SHP77 treated with DMSO at 0.1 percent for 48 hours (cell line): ENCODE measurements around the gene BAG2.

Source experiments
- DNase-seq: peaks from one replicate; lab custom pipeline; 2025; lab: John Stamatoyannopoulos, UW

Gene BAG2

DNA sequence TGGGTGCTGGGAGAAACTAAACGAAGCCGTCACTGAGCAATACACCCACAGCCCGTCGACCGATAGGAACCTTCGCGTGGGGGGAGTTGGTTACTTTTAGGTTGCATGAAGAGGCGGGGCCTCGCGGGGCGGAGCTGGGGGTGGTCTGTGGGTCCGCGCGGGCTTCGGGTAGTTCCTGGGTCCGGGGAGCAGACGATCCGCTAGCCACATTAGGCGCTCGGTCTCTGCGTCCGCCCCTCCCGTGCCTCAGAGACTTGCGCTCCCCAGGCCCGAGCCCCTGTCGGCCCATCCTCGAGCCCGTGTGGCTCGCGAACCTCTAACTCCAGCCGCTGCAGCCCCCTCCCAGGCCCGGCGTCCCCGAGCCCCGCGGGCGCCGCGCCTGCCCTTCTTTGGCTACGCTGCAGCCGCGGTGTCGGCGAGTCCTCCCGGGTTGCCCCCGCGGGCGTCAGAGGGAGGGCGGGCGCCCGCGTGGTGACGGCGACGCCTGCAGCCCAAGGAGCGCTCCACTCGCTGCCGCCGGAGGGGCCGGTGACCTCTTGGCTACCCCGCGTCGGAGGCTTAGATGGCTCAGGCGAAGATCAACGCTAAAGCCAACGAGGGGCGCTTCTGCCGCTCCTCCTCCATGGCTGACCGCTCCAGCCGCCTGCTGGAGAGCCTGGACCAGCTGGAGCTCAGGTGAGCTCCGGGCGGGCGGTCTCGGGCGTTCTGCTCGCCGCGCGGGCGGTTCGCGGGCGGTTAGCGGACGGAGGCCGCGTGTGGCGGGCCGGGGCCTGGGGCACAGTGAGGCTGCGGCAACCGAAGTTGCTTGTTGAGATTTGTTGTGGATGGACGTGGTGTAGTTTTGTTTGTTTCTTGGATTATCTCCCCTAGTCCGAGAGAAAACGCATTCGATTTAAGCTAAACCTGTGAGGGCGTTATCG lies at the start of gene BAG2:
TSS of gene BAG2 (plus strand) at position 191 of the 920 bp plus-strand sequence. CDS start at position 563, 372 bp downstream.
- DNase-seq, result peak; percentile 69

GRCh38 chr6:57123111-57123510 lies 49.0 kb upstream of the BAG2 start:
- DNase-seq, result no peak

GRCh38 chr6:57127763-57128162 lies 44.4 kb upstream of the BAG2 start:
- no peak for DNase-seq

DNA sequence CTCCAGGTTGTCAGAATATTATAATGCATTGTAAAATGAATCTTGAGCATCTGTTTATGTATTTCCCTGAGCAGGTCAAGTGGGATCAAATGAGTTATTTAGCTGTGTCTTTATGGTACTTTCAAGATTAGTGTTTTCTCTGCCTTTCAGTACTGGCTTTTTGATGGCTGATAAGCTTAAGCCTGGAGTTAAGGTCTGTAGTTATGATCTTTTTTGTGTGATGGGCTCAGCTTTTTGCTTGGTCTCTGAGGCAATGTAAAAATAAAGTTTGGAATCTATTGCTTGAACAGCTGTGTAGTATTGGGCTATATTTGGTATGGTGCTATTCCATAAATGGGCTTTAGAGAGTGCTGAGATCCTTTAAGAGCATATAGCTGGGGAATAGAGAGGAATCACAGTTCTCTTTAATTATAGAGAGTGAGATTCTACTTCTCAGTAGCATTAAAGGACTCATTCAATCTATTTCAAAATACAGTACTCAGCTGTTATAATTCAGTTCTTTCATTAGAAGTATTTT lies 41.4 kb upstream of the BAG2 start:
- no peak for DNase-seq

- no peak for DNase-seq
These were observed 37.2 kb upstream of the BAG2 start for GRCh38 chr6:57134954-57135353.

GRCh38 chr6:57135885-57136284 lies 36.2 kb upstream of the BAG2 start:
- no peak for DNase-seq

- DNase-seq, result no peak
These were observed 34.8 kb upstream of the BAG2 start for GRCh38 chr6:57137350-57137749.

- DNase-seq, result no peak
These were observed 34.1 kb upstream of the BAG2 start for GRCh38 chr6:57138026-57138425.

DNA sequence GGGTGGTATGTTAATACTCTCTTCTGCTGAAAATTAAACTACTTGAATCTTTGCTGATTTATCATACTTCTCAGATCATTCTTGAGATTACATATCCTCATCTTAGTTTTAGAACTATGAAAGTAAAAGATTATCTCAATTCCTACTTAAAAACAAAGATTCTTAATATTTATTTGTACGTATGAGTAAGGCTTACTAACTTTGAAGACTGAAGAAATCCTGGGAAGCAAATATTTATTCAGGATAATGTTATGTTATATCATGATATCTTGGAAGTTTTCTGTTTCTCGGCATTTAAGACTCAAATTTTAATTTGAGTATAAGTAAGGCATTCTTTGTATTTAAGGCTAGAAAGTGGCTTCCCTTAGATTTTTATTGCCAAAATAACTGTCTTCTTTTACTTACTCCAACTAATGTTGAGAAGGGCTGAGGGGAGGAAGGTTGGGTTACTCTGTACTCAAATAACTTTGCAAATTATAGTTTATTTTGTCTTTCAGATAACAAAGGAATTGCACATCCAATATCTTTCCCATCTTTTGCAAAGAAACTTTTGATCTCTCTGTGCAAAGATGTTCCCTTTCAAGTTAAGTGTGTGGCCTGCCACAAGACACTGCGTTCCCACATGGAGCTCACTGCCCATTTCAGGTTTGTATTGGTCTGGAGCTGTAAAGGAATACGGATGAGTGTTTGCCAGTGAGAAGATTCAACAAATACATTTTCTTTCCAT lies 30.5 kb upstream of the BAG2 start:
- no peak for DNase-seq

DNA sequence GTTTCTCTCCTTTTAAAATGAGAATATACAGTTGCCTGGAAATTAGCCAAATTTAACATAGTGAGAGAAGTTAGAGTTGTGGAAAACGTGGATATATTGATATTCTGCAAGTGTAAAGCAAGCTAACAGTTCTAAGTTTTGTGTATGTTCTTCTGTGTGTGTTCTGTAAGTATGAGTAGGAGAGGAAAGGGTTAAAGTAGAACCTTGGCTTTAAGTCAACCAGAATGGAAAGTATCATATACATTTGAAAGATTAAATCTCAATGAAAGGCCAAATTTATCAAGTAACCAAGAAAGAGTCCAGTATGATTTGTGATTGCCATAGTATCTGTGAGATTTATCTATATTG lies 30.0 kb upstream of the BAG2 start:
- DNase-seq, result no peak

GRCh38 chr6:57143690-57144089 lies 28.4 kb upstream of the BAG2 start:
- DNase-seq, result no peak

DNA sequence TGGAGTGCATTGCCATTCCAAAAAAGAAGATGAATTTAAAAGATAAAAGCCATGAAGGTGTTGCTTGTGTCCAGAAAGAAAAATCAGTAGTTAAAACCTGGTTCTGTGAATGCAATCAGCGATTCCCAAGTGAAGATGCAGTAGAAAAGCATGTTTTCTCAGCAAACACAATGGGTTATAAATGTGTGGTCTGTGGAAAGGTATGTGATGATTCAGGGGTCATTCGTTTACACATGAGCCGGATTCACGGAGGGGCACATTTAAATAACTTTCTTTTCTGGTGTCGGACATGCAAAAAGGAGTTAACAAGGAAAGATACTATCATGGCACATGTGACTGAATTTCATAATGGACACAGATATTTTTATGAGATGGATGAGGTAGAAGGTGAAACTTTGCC lies 24.7 kb upstream of the BAG2 start:
- no peak for DNase-seq

DNA sequence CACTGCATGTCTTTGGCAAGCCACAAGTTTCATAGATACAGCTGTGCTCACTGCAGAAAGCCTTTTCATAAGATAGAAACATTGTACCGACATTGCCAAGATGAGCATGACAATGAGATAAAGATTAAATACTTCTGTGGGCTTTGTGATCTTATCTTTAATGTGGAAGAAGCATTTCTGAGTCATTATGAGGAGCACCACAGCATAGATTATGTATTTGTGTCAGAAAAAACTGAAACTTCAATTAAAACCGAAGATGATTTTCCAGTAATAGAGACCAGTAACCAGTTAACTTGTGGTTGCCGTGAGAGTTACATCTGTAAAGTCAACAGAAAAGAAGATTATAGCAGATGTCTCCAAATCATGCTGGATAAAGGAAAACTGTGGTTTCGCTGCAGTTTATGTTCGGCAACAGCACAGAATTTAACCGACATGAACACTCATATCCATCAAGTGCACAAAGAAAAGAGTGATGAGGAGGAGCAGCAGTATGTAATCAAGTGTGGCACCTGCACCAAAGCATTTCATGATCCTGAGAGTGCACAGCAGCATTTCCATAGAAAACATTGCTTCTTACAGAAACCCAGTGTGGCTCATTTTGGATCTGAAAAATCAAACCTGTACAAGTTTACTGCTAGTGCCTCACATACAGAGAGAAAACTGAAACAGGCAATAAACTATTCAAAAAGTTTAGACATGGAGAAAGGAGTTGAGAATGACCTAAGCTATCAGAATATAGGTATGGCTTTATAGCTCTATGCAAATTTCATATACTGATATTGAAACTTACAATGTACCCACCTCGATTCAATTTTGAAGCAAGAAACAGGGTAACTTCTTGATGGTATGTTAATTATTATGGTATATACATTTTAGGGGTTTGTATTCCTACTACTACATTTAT lies 23.9 kb upstream of the BAG2 start:
- DNase-seq, result no peak

GRCh38 chr6:57158658-57159057 lies 13.5 kb upstream of the BAG2 start:
- DNase-seq, result no peak

- no peak for DNase-seq
These were observed 13.0 kb upstream of the BAG2 start for GRCh38 chr6:57159127-57159526.

GRCh38 chr6:57162028-57162427 lies 10.1 kb upstream of the BAG2 start:
- no peak for DNase-seq

DNA sequence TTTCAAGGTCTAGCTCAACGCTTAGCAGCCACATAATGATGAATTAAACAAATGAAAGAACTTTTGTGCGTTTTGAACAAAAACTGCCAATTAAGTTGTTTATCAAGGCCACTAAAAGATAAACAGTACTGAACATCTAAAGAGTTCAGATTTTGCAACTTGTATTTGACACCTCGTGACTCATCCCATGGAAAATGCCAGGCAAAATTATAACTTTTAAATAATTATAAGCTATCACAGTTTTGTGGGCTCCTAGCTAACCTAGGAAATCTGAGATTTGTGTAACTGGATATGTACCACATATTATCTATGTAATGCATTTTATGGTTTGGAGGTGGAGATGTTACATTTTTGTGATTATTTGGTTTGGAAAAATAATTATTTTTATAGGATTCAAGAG lies 9.6 kb upstream of the BAG2 start:
- no peak for DNase-seq

- DNase-seq, result no peak
These were observed 8.2 kb upstream of the BAG2 start for GRCh38 chr6:57163956-57164355.

- DNase-seq, result no peak
These were observed 7.0 kb upstream of the BAG2 start for GRCh38 chr6:57165080-57165479.

DNA sequence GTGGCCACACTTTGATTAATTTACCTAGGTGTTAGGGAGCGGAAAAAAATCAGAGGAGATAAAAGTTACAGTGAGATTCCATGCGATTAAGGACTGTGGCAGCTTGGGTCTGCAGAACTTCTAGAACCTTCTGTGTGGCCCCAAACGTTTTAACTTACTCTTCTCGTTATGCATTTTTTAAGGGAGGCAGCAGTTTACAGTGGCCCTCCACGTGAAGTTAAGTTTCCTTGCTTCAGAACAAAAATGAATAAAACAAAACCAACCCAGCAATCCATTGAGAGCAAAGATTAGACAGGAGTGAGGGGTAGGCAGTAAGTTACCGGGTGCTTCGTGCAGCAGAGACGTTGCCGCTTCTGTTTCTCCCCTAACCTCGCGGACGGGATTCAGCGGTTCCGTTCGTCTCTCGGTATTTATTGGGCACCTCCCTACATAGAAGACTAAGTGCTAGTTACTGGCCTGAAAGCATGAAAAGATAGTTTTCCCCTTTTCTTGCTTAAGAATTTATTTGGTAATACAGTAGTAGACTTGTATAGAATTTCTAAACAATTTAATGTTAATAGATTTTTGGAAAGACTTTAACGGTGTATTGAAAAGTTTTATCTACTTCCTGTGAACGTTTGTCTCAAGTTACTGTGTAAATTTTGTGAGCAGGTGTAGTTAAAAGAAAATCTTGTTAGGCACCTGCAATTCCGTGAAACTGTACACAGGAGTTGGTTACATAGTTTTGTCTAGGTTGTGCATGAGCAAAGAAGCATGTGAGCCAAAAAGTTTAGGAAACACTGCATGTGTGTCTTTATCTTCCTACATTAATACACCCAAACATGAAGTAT lies 1.1 kb downstream of the BAG2 start:
- DNase-seq, result peak; percentile 5

DNA sequence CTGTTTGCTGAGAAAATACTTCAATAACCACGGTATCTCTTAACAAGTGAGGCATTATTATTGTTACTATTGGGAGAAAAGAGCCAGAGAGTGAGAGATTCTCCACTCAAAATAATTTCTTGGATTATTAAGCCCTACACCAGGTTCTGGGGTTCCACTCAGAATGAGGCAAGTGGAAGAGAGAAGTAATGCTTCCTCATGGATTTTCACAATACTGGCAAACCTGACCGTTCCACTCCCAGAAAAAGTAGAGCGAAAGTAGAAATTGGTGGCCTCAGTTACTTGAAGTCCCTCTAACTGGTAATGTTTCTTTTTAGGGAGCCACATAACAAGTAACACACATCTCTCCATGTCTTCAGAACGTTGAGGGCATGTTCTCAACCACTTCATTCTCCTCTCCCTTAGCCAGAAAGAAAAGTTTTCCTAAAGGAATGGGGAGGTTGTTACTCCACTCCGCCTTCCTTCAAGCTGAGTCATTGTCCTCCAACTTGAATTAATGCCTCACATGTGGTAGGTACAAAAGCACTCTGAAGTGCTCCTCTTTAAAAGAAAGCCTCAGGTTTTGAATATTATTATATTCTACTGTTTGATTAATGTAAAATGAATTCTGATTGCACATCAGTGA lies 1.9 kb downstream of the BAG2 start:
- no peak for DNase-seq
